ENCODE measurements around the gene RGL2.

- TF ChIP-seq CTCF (IDR thresholded peaks at IDR 0.05), result no peak
- TF ChIP-seq POLR2A (IDR thresholded peaks at IDR 0.05), result no peak
Observed at GRCh38 chr6:33279257-33279695, 19.5 kb downstream of the RGL2 start.

Data from thyroid gland (tissue), 4 donors.